ENCODE results near the gene TOP1.

DNA sequence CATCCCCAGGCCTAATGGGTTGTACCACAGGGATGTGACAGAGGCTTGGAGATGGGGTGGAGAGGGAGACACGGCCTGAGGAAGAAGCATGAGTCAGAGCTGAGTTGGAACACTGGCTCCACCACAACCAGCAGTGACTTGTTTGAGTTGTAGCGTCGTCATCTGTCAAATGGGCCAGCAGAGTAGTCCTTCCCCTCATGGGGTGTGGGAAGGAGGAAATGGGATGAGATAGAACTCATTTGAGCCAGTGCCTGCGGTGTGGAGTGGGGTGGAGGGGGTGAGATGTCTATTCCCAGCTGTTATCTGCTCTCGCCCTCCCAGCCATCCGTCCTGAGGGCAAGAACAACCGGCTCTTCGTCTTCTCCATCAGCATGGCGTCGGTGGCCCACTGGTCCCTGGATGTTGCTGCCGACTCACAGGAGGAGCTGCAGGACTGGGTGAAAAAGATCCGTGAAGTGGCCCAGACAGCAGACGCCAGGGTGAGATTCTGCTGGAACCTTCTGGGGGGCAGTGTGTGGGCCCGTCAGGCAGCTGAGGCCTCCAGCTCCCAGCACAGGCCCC is 141.2 kb downstream of the TOP1 start:
- TF ChIP-seq, protein P1, sequence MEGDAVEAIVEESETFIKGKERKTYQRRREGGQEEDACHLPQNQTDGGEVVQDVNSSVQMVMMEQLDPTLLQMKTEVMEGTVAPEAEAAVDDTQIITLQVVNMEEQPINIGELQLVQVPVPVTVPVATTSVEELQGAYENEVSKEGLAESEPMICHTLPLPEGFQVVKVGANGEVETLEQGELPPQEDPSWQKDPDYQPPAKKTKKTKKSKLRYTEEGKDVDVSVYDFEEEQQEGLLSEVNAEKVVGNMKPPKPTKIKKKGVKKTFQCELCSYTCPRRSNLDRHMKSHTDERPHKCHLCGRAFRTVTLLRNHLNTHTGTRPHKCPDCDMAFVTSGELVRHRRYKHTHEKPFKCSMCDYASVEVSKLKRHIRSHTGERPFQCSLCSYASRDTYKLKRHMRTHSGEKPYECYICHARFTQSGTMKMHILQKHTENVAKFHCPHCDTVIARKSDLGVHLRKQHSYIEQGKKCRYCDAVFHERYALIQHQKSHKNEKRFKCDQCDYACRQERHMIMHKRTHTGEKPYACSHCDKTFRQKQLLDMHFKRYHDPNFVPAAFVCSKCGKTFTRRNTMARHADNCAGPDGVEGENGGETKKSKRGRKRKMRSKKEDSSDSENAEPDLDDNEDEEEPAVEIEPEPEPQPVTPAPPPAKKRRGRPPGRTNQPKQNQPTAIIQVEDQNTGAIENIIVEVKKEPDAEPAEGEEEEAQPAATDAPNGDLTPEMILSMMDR (IDR thresholded peaks at IDR 0.05; ENCODE audit: low read length) = no peak
- no peak for TF ChIP-seq EZH2phosphoT487 (IDR thresholded peaks at IDR 0.05; ENCODE audit: low read length)
